ENCODE data around the gene RANBP1.
A peak's percentile ranks its signal among the peaks of the same experiment; 100 is the strongest.

Gene RANBP1

DNA sequence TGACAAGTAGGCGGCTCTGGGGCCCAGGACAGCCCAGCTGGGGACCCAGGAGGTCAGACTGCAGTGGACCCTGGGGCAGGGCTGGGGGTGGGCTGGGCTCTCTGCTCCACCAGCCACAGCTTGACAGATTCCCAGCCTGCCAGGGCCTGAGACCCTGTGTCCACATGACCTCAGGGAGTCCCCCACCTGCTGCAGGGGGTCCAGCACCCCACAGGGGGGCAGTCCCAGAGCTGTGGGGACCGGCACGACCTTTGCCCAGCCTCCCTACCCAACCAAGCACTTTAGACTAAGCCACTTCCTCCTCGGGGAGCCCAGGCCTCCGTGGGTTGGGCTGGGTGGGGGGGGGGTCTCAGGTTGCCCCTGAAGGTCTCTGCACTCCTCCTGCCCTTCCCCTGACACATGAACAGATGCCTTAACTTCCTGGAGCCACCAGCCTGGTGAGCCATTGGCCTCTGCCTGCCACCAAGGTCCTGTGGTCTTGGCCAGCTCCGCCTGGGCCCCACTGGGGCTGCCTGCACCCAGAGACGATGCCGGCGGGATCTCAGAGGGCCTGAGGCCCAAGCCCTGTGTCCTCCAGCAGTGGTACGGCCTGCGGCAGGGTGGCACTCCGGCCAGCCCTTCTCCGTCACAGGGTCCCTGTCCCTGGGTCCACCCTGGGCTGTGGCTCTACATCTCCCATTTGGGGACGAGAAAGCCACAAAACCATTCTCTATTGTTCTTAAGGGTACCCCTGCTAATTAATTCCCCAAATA, 31.5 kb downstream of the RANBP1 start:
- in situ Hi-C loops (cut with MboI; ENCODE audit: low sequenced_read_pairs): no loop called here
- no peaks in the 10 kb centered on the region for H3K9me3 ChIP-seq
- no peak overlapping the region for H3K4me3 ChIP-seq
- no peaks in the 10 kb centered on the region for H3K4me1 ChIP-seq
- DNase-seq (ENCODE audit: low spot score in 2 of 2): no peak
- no peaks in the 10 kb centered on the region for H3K27me3 ChIP-seq (ENCODE audit: low read depth)
- H3K36me3 ChIP-seq (replicated peaks): no peaks in the 10 kb centered on the region

DNA sequence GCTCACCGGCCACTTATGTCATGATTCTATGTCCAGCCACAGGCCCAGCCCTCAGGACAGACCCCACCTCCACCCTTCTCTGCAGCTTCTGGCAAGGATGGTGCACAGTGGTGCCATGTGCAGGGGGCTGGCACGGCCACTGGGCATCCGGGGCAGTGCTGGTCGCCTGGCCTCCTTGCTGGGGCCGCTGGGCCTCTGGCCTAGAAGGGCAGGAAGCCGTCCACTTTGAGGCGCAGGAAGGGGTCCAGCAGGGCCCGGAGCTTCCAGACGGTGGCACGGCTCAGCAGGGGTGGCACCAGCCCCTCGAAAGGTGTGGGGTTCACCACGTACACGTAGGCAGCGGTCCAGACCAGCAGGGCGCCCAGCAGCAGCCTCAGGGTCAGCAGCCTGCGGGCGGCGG, 32.5 kb downstream of the RANBP1 start:
- Histone ChIP-seq H3K36me3 (replicated peaks) (no peaks in the 10 kb centered on the region), H3K9me3 (no peaks in the 10 kb centered on the region), H3K27me3 (ENCODE audit: low read depth) (no peaks in the 10 kb centered on the region), H3K4me1 (no peaks in the 10 kb centered on the region), H3K4me3 (no peak overlapping the region)
- DNase-seq (ENCODE audit: low spot score in 2 of 2): no peak
- in situ Hi-C loops (cut with MboI; ENCODE audit: low sequenced_read_pairs): no loop called here

DNA sequence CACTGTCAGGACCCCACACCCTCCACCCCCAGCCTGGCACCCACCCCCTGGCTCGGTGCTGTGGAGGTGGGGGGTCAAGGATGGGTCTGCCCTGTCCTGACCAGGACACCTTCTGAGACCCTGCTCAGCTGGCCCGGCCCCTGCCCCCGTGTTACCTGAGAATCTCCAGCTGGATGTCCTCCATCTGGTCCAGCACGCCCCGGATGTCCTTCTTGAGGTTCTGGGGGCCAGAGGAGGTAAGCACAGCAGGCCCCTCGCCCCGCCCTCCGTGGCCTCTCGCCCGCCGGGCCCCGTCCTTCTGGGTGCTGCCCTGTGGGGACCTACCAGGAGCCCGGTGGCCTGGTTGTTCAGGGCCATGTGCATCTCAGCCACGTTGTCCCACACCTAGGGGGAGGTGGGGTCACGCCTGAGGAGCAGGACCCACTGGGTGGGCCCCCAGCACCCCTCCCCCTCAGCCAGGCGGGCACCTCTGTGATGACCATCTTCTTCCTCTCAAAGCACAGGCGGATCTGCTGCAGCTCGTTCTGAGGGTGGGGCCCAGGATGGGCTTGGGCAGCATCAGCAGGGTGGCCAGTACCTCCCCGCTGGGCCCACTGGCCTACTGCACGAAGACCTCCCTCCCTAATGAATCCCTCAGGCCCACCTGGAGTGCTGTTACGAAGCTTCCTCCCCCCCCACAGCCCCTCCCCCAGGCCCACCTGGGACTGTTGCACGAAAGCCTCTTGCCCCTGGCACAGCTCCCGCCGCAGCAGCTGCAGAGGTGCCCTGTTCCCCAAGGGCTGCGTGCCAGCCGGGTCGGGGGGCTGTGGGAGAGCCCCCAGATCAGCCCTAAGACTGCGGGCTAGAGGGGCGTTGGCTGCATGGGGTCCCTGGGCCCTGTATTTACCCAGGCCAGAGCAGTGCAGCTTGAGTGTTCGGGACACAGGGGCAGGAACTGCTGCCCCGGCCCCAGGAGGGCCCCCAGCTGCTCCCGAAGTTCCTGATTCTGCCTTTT, 33.6 kb downstream of the RANBP1 start:
- Histone ChIP-seq H3K4me1 (no peaks in the 10 kb centered on the region), H3K4me3 (no peak overlapping the region), H3K9me3 (no peaks in the 10 kb centered on the region), H3K36me3 (replicated peaks) (no peaks in the 10 kb centered on the region), H3K27me3 (ENCODE audit: low read depth) (no peaks in the 10 kb centered on the region)
- DNase-seq (ENCODE audit: low spot score in 2 of 2): no peak
- in situ Hi-C loops (cut with MboI; ENCODE audit: low sequenced_read_pairs): loop anchor here (10.0 kb wide), 1 partner anchor 305 kb away; no protein-coding TSS in a partner anchor

DNA sequence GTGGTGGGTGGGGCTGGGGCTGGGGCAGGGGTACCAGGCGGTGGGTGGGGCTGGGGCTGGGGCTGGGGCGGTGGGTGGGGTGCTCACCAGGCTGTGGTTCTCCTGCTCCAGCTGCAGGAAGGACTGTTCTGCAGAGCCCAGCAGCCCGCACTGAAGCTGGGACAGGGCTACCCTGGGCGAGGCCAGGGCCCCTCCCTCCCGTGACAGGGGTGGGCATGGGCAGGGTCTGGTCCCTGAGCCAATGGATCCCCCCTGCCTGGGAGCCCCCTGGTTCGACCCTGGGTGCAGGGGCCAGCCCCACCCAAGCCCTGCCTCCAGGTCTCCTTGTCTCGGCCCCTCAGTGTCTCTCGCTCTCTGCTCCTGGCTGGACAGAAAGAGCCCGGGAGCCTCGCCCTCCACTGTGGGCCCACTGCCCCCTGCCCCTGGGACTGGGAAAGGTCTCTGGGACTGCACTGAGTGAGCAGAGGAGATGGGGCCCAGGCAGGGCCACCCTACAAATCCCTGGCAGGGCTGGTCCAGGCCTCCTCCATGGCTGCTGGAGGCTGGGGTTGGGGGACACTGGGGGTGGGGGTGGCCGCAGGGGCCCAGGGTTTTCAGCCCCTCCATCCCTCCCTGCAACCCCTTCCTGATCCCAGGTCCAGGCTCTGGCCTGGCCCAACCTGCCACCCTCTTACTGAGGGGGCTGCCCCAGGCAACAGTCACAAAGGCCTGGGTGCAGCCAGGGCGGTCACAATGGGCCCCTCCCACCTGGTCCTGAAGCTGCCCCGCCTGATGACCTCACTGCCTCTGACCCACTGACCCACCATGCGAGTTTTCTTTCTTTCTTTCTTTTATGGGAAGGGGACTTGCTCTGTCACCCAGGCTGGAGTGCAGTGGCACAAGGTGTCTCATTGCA, 34.7 kb downstream of the RANBP1 start, which contains the start of gene CCDC188:
TSS of gene CCDC188 (minus strand) at position 675 of the 895 bp plus-strand sequence. CDS start at position 606, 69 bp downstream.
- H3K4me1 ChIP-seq: no peaks in the 10 kb centered on the region
- H3K36me3 ChIP-seq (replicated peaks): no peaks in the 10 kb centered on the region
- 0 out of 2 replicates have a peak, but pooled peaks cover 2% of the 10 kb centered on the region for H3K27me3 ChIP-seq (ENCODE audit: low read depth)
- no peak within 1 kb of the TSS for H3K4me3 ChIP-seq
- DNase-seq (ENCODE audit: low spot score in 2 of 2): no peak
- H3K9me3 ChIP-seq: no peaks in the 10 kb centered on the region
- in situ Hi-C loops (cut with MboI; ENCODE audit: low sequenced_read_pairs): loop anchor here (10.0 kb wide), 1 partner anchor 304 kb away; no protein-coding TSS in a partner anchor

DNA sequence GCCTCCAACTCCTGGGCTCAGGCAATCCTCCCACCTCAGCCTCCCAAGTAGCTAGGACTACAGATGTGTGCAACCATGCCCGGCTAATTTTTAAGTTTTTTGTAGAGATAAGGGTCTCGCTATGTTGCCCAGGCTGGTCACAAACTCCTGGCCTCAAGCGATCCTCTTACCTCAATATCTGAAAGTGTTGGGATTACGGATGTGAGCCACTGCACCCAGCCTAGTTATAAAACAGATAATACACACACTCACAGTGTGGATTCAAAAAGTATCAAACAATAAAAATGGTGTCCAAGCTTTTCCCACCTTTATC, 35.3 kb downstream of the RANBP1 start:
- in situ Hi-C loops (cut with MboI; ENCODE audit: low sequenced_read_pairs): loop anchor here (10.0 kb wide), 1 partner anchor 304 kb away; no protein-coding TSS in a partner anchor
- no peaks in the 10 kb centered on the region for H3K9me3 ChIP-seq
- no peaks in the 10 kb centered on the region for H3K4me1 ChIP-seq
- no peaks in the 10 kb centered on the region for H3K36me3 ChIP-seq (replicated peaks)
- no peak for DNase-seq (ENCODE audit: low spot score in 2 of 2)
- H3K27me3 ChIP-seq (ENCODE audit: low read depth): 0 out of 2 replicates have a peak, but pooled peaks cover 2% of the 10 kb centered on the region
- no peak overlapping the region for H3K4me3 ChIP-seq

DNA sequence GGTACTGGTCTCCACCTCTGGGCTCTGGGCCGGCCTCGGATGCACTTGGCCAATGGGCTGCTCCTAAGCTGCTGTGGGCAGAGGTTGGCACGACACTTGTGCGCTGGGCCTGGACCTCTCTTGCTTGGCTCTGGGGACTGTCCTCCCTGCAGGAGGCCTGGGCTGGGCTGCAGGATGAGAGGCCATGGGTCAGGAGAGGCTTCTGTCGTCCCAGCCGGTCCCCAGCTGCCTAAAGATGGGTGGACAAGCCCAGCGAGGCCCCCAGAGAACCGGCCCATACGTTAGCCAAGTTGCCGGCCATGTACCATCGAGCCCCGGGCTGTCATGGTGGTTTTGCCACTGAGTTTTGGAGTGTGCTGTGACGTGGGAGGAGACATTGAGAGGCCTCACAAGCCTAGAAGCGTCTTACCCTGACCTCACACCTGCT, 36.6 kb downstream of the RANBP1 start:
- no peak for DNase-seq (ENCODE audit: low spot score in 2 of 2)
- 0 out of 2 replicates have a peak, but pooled peaks cover 2% of the 10 kb centered on the region for H3K27me3 ChIP-seq (ENCODE audit: low read depth)
- no peaks in the 10 kb centered on the region for H3K36me3 ChIP-seq (replicated peaks)
- in situ Hi-C loops (cut with MboI; ENCODE audit: low sequenced_read_pairs): loop anchor here (10.0 kb wide), 1 partner anchor 302 kb away; no protein-coding TSS in a partner anchor
- no peak overlapping the region for H3K4me3 ChIP-seq
- H3K9me3 ChIP-seq: no peaks in the 10 kb centered on the region
- no peaks in the 10 kb centered on the region for H3K4me1 ChIP-seq

DNA sequence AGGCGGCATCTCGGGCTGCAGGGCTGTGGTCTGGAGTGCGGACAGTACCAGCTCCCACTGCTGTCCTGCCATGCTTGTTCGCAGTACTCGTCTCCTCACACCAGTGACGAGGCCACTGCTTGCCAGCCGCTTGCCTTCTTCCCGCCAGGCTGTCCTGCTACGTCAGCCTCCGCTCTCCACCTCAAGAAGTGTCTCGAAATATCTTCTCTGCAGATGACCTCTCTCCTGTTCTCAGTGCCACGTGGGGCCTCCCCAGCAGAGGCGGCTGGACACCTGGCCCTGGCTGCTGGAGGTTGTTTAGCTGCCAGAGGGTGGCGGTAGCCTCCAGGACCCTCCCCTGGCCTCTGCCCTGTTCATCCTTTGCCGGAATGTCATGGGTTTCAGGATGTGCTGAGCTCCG, 38.0 kb downstream of the RANBP1 start:
- H3K4me1 ChIP-seq: no peaks in the 10 kb centered on the region
- no peak overlapping the region for H3K4me3 ChIP-seq
- in situ Hi-C loops (cut with MboI; ENCODE audit: low sequenced_read_pairs): loop anchor here (10.0 kb wide), 1 partner anchor 301 kb away; no protein-coding TSS in a partner anchor
- no peaks in the 10 kb centered on the region for H3K9me3 ChIP-seq
- 0 out of 2 replicates have a peak, but pooled peaks cover 2% of the 10 kb centered on the region for H3K27me3 ChIP-seq (ENCODE audit: low read depth)
- no peaks in the 10 kb centered on the region for H3K36me3 ChIP-seq (replicated peaks)
- no peak for DNase-seq (ENCODE audit: low spot score in 2 of 2)

DNA sequence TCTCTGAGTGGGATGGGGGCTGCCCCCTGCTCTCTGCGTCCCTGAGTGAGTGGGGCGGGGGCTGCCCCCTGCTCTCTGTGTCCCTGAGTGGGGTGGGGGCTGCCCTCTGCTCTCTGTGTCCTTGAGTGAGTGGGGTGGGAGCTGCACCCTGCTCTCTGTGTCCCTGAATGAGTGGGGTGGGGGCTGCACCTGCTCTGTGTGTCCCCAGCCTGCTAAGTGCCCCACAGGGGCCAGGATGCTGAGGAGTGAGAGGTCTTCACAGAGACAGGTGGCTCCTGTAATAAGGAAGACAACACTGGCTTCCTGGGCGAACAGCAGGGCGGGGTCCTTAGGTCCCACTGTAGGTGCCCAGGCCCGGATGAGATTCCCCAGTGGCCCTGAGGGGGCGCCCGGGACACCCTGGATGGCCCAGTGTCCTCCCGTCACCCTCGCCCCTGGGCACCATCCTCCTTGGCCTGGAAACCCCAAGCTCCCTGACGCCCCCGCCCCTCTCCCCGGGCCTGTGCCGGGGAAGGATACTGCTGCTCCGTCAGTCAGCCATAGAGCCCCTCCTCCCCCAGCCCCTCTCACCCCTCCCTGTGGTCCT, 38.8 kb downstream of the RANBP1 start:
- Histone ChIP-seq H3K4me1 (no peaks in the 10 kb centered on the region), H3K27me3 (ENCODE audit: low read depth) (0 out of 2 replicates have a peak, but pooled peaks cover 2% of the 10 kb centered on the region), H3K9me3 (no peaks in the 10 kb centered on the region), H3K36me3 (replicated peaks) (no peaks in the 10 kb centered on the region), H3K4me3 (no peak overlapping the region)
- peak in 1 of 2 experiments; percentile 60 for DNase-seq (ENCODE audit: low spot score in 2 of 2)
- in situ Hi-C loops (cut with MboI; ENCODE audit: low sequenced_read_pairs): loop anchor here (5.0 to 10.0 kb wide), 2 partner anchors 138 to 300 kb away; no protein-coding TSS in a partner anchor

DNA sequence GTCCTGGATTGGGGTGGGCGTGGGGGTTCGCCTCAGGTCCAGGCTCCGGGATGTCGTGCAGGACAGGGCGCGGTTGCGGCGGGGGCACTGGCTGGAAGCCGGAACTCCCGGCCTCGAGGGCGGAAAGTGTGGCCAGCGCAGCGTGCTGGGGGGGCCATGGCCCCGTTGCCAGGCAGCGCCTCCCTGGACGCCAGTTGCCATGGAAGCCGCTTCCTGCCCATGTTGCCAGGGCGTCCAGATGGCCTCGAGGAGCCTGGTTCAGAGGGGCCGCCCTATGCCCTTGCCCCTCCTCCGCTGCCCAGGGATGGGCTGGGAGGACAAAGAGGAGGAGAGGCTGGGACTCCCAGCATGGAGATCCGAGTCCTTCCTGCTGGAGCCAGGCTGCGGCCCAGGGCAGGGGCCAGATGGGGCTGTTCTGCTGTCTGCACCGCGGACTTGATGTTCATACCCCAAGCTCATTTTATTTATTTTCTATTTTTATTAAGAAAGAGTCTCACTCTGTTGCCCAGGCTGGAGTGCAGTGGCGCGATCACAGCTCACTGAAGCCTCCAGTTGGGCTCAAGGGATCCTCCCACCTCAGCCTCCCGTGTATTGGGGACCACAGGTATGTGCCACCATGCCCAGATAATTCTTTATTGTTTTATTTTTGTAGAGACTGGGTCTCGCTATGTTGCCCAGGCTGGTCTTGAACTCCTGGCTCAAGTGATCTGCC, 39.6 kb downstream of the RANBP1 start:
- Histone ChIP-seq H3K9me3 (no peaks in the 10 kb centered on the region), H3K4me1 (no peaks in the 10 kb centered on the region), H3K36me3 (replicated peaks) (no peaks in the 10 kb centered on the region), H3K4me3 (no peak overlapping the region), H3K27me3 (ENCODE audit: low read depth) (0 out of 2 replicates have a peak, but pooled peaks cover 2% of the 10 kb centered on the region)
- DNase-seq (ENCODE audit: low spot score in 2 of 2): peak in 1 of 2 experiments; percentile 37
- in situ Hi-C loops (cut with MboI; ENCODE audit: low sequenced_read_pairs): loop anchor here (5.0 to 10.0 kb wide), 2 partner anchors 137 to 299 kb away; no protein-coding TSS in a partner anchor

DNA sequence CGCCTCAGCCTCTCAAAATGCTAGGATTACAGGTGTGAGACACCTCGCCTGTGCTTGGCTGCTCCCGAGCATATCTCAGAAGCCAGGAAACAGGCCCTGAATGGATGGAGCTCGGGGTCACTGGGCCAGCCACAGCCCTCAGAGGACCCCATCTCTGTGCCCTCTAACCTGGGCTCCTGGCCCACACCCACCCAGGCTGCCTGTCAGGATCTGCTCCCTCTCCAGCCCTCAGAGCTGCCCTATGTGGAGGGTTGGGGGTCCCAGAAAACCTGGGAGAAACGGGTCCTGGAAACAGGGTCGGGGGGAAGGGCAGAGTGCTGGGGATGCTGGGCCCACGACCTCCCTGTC, 40.1 kb downstream of the RANBP1 start:
- no peaks in the 10 kb centered on the region for H3K36me3 ChIP-seq (replicated peaks)
- in situ Hi-C loops (cut with MboI; ENCODE audit: low sequenced_read_pairs): loop anchor here (5.0 to 10.0 kb wide), 2 partner anchors 136 to 299 kb away; no protein-coding TSS in a partner anchor
- H3K9me3 ChIP-seq: no peaks in the 10 kb centered on the region
- no peaks in the 10 kb centered on the region for H3K4me1 ChIP-seq
- 0 out of 2 replicates have a peak, but pooled peaks cover 2% of the 10 kb centered on the region for H3K27me3 ChIP-seq (ENCODE audit: low read depth)
- H3K4me3 ChIP-seq: no peak overlapping the region
- DNase-seq (ENCODE audit: low spot score in 2 of 2): no peak

DNA sequence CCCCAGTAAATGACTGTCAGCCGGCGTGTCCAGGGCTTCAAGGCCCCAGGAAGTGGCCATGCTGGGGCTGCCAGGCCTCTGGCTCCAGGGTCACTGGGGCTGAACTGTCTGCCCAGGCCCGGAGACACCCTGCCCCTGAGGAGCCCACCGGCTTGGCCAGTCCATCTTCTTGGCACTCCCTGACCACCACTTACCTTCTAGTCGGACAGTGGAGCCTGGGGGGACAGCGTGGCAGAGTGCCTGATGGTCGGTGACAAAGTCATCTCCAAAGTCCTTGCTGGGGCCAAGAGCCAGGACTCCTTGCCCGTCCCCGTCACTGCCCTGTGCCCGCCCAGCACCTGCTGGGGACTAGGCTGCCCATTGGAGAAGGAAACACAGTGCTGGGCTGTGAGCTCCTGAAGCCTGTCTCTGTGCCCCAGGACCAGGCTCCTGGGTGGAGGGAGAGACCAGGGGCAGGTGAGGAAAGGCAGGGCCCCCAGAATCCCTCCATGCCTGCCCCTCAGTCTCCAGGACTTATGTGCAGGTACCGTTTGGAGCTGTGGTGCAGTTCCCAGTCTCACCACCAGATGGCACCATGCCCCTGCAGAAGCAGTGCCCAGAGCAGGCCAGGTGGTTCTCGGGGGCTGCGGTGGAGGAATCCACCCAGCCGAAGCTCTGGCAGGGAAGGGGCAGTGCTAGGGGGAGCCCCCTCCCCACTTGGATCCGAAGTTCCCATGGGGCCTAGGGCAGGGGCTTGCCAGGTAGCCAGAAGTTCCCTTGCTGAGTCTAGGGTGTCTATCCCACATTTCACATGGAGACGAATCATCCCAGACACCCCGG, 40.9 kb downstream of the RANBP1 start:
- Histone ChIP-seq H3K27me3 (ENCODE audit: low read depth) (0 out of 2 replicates have a peak, but pooled peaks cover 2% of the 10 kb centered on the region), H3K4me3 (no peak overlapping the region), H3K4me1 (no peaks in the 10 kb centered on the region), H3K36me3 (replicated peaks) (no peaks in the 10 kb centered on the region), H3K9me3 (no peaks in the 10 kb centered on the region)
- peak; percentile 38 to 93 for DNase-seq (ENCODE audit: low spot score in 2 of 2)
- in situ Hi-C loops (cut with MboI; ENCODE audit: low sequenced_read_pairs): loop anchor here (5.0 to 10.0 kb wide), 2 partner anchors 135 to 298 kb away; no protein-coding TSS in a partner anchor
